Sigmoid colon (tissue), 4 donors: ENCODE measurements around the gene BCCIP.

ENCODE experiments used
- EP300 ChIP-seq, 4 donors: sonication (generic); formaldehyde crosslinking; IDR thresholded peaks; one replicate each; pipeline ENCODE4 v1.6.1; 2017; ENCODE audit warnings: antibody characterized with exemption in 4 of 4
- POLR2A ChIP-seq, 2 donors: fragments of 450-650 bp; IDR thresholded peaks; one replicate each; pipeline ENCODE4 v1.6.1; 2016; ENCODE audit warnings: antibody characterized with exemption in 2 of 2, mild to moderate bottlenecking in 2 of 2, moderate library complexity in 2 of 2
- TF ChIP-seq, protein P1 (sequence below), 4 experiments: fragments of 450-650 bp in 3 of 4; fragments of 200-600 bp in 1 of 4; IDR thresholded peaks; one replicate each; pipeline ENCODE4 v1.5.1; 2016 to 2019; ENCODE audit warnings: antibody characterized with exemption in 4 of 4, mild to moderate bottlenecking in 3 of 4, moderate library complexity in 2 of 4

GRCh38 chr10:125836746-125837145, 13.4 kb downstream of the BCCIP start:
- TF ChIP-seq, protein P1, sequence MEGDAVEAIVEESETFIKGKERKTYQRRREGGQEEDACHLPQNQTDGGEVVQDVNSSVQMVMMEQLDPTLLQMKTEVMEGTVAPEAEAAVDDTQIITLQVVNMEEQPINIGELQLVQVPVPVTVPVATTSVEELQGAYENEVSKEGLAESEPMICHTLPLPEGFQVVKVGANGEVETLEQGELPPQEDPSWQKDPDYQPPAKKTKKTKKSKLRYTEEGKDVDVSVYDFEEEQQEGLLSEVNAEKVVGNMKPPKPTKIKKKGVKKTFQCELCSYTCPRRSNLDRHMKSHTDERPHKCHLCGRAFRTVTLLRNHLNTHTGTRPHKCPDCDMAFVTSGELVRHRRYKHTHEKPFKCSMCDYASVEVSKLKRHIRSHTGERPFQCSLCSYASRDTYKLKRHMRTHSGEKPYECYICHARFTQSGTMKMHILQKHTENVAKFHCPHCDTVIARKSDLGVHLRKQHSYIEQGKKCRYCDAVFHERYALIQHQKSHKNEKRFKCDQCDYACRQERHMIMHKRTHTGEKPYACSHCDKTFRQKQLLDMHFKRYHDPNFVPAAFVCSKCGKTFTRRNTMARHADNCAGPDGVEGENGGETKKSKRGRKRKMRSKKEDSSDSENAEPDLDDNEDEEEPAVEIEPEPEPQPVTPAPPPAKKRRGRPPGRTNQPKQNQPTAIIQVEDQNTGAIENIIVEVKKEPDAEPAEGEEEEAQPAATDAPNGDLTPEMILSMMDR (IDR thresholded peaks at IDR 0.05), result no peak
- no peak for TF ChIP-seq EP300 (IDR thresholded peaks at IDR 0.05)
- no peak for TF ChIP-seq POLR2A (IDR thresholded peaks at IDR 0.05)
